NCI-H1694 (cell line): ENCODE results near the gene NCAPD3.
"Not testable (repeated sequence)": the region's sequence is repeated elsewhere in the genome, so short reads cannot be mapped to it uniquely, and the experiment has no call there.

Source experiments
- DNase-seq: peaks from one replicate; lab custom pipeline; 2025; lab: John Stamatoyannopoulos, UW

NCAPD3 gene

GRCh38 chr11:134131628-134132244, 92.0 kb downstream of the NCAPD3 start:
- DNase-seq = no peak

GRCh38 chr11:134126217-134126822, 97.4 kb downstream of the NCAPD3 start:
- DNase-seq = no peak

- no peak for DNase-seq
These were observed 98.3 kb downstream of the NCAPD3 start for GRCh38 chr11:134125507-134125906.

- no peak for DNase-seq
These were observed 98.9 kb downstream of the NCAPD3 start for GRCh38 chr11:134124660-134125451.

GRCh38 chr11:134120921-134121526, 102.7 kb downstream of the NCAPD3 start:
- DNase-seq = no peak

- DNase-seq = no peak
These were observed 103.5 kb downstream of the NCAPD3 start for GRCh38 chr11:134120143-134120850.

- DNase-seq = no peak
These were observed 104.7 kb downstream of the NCAPD3 start for GRCh38 chr11:134119094-134119493.

GRCh38 chr11:134118006-134118405, 105.8 kb downstream of the NCAPD3 start:
- DNase-seq = no peak

- DNase-seq = no peak
These were observed 107.6 kb downstream of the NCAPD3 start for GRCh38 chr11:134116210-134116609.

GRCh38 chr11:134113787-134114186, 110.0 kb downstream of the NCAPD3 start:
- not testable (repeated sequence) for DNase-seq

GRCh38 chr11:134110252-134110815, 113.4 kb downstream of the NCAPD3 start:
- no peak for DNase-seq
